ENCODE measurements around the gene OSBP2. TPM values are rescaled to one million over a fixed set of nuclear protein-coding genes. Genes with fewer than 3 reads are reported as not detected.

The OSBP2 gene
- total and polyA plus RNA-seq, 12 donors, result 0.84 to 20.1 (median 13.2) TPM

GRCh38 chr22:30865656-30866055 is 171.0 kb downstream of the OSBP2 start:
- Histone ChIP-seq H3K4me1 (peaks cover 0 to 9% (median 0%) of the 10 kb centered on the region in 9 donors), H3K27me3 (no peaks in the 10 kb centered on the region), H3K9me3 (no peaks in the 10 kb centered on the region), H3K27ac (no peak overlapping the region), H3K36me3 (no peaks in the 10 kb centered on the region), H3K4me3 (no peak overlapping the region)
- 92 to 96% methylated on average over 11 of the region's 11 CpGs for WGBS, 2 donors
- TF ChIP-seq CTCF (IDR thresholded peaks at IDR 0.05), result no peak
- no peak for DNase-seq
- intact Hi-C loops (cut with DNase I), result no loop called here
- no peak for ATAC-seq

GRCh38 chr22:30866216-30866615 is 171.5 kb downstream of the OSBP2 start:
- Histone ChIP-seq H3K27ac (no peak overlapping the region), H3K27me3 (no peaks in the 10 kb centered on the region), H3K36me3 (no peaks in the 10 kb centered on the region), H3K4me1 (peaks cover 0 to 9% (median 0%) of the 10 kb centered on the region in 9 donors), H3K9me3 (no peaks in the 10 kb centered on the region), H3K4me3 (no peak overlapping the region)
- DNase-seq (no peak), ATAC-seq (no peak)
- WGBS, 2 donors, result 90 to 96% methylated on average over 8 of the region's 8 CpGs
- TF ChIP-seq CTCF (IDR thresholded peaks at IDR 0.05), result no peak
- intact Hi-C loops (cut with DNase I), result no loop called here

GRCh38 chr22:30866811-30867271 is 172.2 kb downstream of the OSBP2 start:
- DNase-seq, result no peak
- peak in 1 of 9 donors; percentile 11 for TF ChIP-seq CTCF (IDR thresholded peaks at IDR 0.05)

GRCh38 chr22:30867746-30868662 is 173.3 kb downstream of the OSBP2 start:
- ATAC-seq (no peak), DNase-seq (peak in 1 of 2 donors; percentile 2)
- TF ChIP-seq CTCF (IDR thresholded peaks at IDR 0.05), result no peak
- intact Hi-C loops (cut with DNase I), result no loop called here
- no peaks in the 10 kb centered on the region for H3K36me3 ChIP-seq
- H3K27ac ChIP-seq, result no peak overlapping the region
- no peaks in the 10 kb centered on the region for H3K9me3 ChIP-seq
- H3K4me3 ChIP-seq, result no peak overlapping the region
- H3K27me3 ChIP-seq, result no peaks in the 10 kb centered on the region
- WGBS, 2 donors, result 94% methylated on average over 19 of the region's 19 CpGs
- peaks cover 0 to 9% (median 0%) of the 10 kb centered on the region in 9 donors for H3K4me1 ChIP-seq

More at GRCh38 chr22:30866811-30867271, 172.2 kb downstream of the OSBP2 start:
- WGBS, 2 donors, result 80 to 88% methylated on average over 4 of the region's 4 CpGs
- ATAC-seq, result no peak
- Histone ChIP-seq H3K36me3 (no peaks in the 10 kb centered on the region), H3K27me3 (no peaks in the 10 kb centered on the region), H3K4me3 (no peak overlapping the region), H3K4me1 (peaks cover 0 to 9% (median 0%) of the 10 kb centered on the region in 9 donors), H3K27ac (no peak overlapping the region), H3K9me3 (no peaks in the 10 kb centered on the region)
- intact Hi-C loops (cut with DNase I), result no loop called here
